Adipose tissue (tissue), 3 donors: ENCODE results near the gene GDF11. TPM values are rescaled to one million over a fixed set of nuclear protein-coding genes. Genes with fewer than 3 reads are reported as not detected.

Source experiments
- H3K27ac ChIP-seq: one replicate; pipeline ENCODE4 v1.5.1; 2013; ENCODE audit warnings: low read depth, low read length
- WGBS, 3 donors: extraction: QIAGEN DNeasy Blood & Tissue Kit; methylation state at CpG; one replicate each; pipeline ENCODE4 v1.1.7; 2013; 5-methylcytosine and 5-hydroxymethylcytosine counted together
- polyA plus RNA-seq, 3 donors: library from polyadenylated mRNA; stranded (reverse); fragments of 200-250 nt; gene quantifications; one replicate each; pipeline ENCODE4 v1.2.3, GENCODE V29; 2013
- donor health status: healthy with polysubstance abuse.
- donor health status: Bipolar disorder and iron deficiency.
- donor health status: healthy.

The GDF11 gene
- polyA plus RNA-seq, 3 donors: 1.5 to 10.2 (median 2.2) TPM

- H3K27ac ChIP-seq: no peak within 1 kb of the TSS
- 16 to 60% (median 50%) methylated on average over 6 of the region's 6 CpGs for WGBS, 3 donors
Observed at GRCh38 chr12:55720071-55720564, 22.8 kb upstream of the GDF11 start, which contains the start of gene RDH5. Gene RDH5, plus strand, starts transcription at chr12:55720393. Its CDS starts 792 bp downstream, at chr12:55721185.

DNA sequence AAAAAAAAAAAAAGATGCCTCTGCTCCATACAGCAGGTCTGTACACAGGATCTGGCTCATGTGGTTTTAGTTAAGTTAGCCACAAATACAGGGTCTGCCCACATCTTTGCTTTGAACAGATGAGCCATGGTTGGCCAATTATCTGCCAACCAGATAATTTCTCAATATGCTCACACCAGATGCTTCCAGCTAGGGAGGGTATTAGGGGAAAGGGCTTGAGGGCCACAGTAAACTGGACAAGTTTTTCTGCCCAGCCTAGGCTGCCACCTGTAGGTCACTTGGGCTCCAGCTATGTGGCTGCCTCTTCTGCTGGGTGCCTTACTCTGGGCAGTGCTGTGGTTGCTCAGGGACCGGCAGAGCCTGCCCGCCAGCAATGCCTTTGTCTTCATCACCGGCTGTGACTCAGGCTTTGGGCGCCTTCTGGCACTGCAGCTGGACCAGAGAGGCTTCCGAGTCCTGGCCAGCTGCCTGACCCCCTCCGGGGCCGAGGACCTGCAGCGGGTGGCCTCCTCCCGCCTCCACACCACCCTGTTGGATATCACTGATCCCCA is 22.0 kb upstream of the GDF11 start:
- H3K27ac ChIP-seq: no peak overlapping the region
- WGBS, 3 donors: 17 to 43% (median 34%) methylated on average over 8 to 9 of the region's 9 CpGs

GRCh38 chr12:55721601-55722213 is 21.2 kb upstream of the GDF11 start:
- WGBS, 3 donors: 66 to 85% (median 69%) methylated on average over 14 of the region's 14 CpGs

GRCh38 chr12:55722948-55723347 is 20.0 kb upstream of the GDF11 start:
- WGBS, 3 donors: 88 to 93% (median 93%) methylated on average over 8 of the region's 8 CpGs

More at GRCh38 chr12:55721601-55722213, 21.2 kb upstream of the GDF11 start:
- H3K27ac ChIP-seq: no peak overlapping the region

DNA sequence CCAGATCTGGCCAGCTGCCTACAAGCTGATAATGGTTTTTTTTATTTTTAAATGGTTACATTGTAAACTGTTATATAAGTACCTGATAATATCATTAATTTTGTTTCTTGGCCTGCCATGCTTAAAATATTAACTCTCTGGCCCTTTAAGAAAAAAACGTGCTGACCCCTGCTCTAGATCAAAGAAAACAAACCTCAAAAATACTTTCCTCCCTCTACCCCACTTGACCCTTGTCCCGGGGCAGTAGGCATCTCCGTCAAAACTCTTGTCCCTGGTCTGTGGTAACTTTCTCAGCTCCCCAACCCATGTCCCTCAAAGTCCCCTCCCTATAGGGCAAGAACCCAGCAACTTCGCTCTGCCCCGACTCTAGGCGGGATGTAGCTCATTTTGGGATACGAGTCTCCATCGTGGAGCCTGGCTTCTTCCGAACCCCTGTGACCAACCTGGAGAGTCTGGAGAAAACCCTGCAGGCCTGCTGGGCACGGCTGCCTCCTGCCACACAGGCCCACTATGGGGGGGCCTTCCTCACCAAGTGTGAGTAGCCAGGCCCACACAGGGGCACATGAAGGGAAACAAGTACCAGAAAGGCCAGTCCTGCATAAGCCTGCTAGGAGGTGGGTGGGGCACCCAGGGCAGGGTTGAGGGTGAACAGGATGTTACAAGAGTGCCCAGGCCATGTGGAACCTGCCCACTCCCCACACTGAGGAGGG is 19.3 kb upstream of the GDF11 start:
- H3K27ac ChIP-seq: no peak overlapping the region
- 47 to 54% (median 48%) methylated on average over 10 of the region's 10 CpGs for WGBS, 3 donors

More at GRCh38 chr12:55722948-55723347, 20.0 kb upstream of the GDF11 start:
- H3K27ac ChIP-seq: no peak overlapping the region

DNA sequence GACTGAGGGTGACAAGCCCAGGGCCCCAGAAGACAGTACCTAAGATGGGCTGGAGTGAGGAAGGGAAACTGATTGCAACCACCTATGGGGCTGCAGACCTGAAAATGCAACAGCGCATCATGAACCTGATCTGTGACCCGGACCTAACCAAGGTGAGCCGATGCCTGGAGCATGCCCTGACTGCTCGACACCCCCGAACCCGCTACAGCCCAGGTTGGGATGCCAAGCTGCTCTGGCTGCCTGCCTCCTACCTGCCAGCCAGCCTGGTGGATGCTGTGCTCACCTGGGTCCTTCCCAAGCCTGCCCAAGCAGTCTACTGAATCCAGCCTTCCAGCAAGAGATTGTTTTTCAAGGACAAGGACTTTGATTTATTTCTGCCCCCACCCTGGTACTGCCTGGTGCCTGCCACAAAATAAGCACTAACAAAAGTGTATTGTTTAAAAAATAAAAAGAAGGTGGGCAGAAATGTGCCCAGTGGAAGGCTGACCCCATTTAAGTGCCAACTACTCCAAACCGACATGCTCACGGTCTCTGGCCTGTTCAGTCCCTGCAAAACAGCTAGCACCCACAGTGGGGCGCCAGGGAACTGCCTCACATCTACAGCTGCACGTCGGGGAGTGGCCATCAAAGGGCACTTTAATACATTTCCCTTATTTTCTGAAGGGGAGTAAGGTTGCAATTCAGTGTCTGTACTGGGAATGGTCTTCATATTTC is 18.5 kb upstream of the GDF11 start:
- 37 to 60% (median 55%) methylated on average over 11 of the region's 11 CpGs for WGBS, 3 donors
- H3K27ac ChIP-seq: no peak overlapping the region

GRCh38 chr12:55724940-55725309 is 18.0 kb upstream of the GDF11 start:
- 22 to 52% (median 50%) methylated on average over 3 of the region's 3 CpGs for WGBS, 3 donors
- H3K27ac ChIP-seq: no peak overlapping the region

DNA sequence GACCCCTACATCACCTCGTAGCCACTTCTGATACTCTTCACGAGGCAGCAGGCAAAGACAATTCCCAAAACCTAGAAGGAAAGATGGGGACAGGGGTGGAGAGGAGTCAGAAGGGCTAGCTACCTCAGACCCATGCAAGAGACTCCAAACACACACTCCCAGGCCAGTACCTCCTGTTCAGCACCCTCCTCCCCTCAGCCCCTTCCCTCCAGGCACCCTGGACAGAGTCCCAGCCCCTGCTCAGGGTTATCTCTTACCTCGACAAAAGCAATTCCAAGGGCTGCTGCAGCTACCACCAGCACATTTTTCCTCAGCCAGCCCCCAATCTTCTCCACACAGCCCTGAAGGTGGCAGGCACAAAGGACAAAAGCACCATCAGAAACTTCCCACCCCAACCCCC is 17.4 kb upstream of the GDF11 start:
- 56 to 72% (median 65%) methylated on average over 3 of the region's 3 CpGs for WGBS, 3 donors
- no peak overlapping the region for H3K27ac ChIP-seq

DNA sequence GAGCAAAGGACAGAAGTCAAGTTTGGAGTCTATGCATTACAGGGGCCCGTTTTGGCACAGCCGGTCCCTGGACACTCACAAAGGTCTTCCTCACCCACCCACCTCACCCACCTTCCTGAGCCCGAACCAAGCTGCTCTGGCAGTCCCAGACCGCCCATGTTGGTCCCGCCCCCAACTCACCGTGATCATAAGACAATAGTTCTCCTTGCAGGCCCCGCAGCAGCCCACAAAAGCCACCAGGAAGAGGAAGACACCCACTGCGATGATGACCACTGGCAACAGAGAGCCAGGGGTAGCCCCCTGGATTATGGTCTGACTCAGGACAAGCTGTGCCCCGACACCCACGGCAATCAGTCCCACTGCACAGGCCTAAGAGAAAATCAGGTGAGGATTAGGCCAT is 16.0 kb upstream of the GDF11 start:
- 42 to 44% (median 43%) methylated on average over 10 of the region's 10 CpGs for WGBS, 3 donors
- H3K27ac ChIP-seq: peak overlapping the region; percentile 28

GRCh38 chr12:55727643-55728185 is 15.2 kb upstream of the GDF11 start:
- WGBS, 3 donors: 3 to 11% (median 8%) methylated on average over 9 of the region's 9 CpGs

DNA sequence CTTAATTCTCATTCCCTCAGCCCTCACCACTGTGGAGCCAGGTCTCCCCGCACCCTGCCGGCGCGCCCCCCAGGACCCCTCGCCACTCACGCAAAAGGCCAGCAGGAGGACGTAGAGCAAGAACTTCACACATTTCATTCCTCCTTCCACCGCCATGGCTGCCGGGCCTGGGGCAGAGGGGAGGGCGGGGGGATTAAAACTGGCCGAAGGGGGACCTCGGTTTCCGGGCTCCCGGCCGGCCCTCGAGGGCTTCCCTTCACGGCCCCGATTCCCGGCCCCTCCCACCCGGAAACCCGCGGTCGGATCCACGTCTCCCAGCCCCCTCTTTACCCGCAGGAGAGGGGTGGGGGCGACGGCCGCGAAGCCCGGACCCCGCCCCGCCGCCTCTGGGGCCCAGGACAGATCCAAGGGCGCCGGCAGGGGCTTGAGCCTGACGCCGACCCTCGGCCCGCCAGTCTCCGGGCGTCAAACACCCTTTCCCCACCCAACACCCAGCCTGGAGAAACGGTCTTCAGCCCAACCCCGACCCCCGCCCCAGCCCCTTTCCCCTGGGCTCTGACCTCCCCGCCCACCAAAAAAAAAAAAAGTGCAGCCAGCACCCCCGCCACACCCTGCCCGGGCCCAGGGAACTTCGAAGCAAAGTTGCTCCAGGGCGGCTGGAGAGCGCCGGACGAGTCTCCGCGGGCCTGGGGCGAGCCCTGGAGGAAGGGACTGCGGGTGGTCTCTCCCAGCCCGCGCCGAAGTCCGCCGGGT is 14.6 kb upstream of the GDF11 start:
- H3K27ac ChIP-seq: peak overlapping the region; percentile 84
- 0 to 1% (median 1%) methylated on average over 47 to 61 of the region's 61 CpGs for WGBS, 3 donors

More at GRCh38 chr12:55727643-55728185, 15.2 kb upstream of the GDF11 start:
- peak overlapping the region; percentile 57 for H3K27ac ChIP-seq

GRCh38 chr12:55728939-55729818 is 13.7 kb upstream of the GDF11 start, which contains the start of gene CD63:
Gene CD63, minus strand, starts transcription at chr12:55729009. Its CDS starts 668 bp downstream, at chr12:55728341.
- H3K27ac ChIP-seq: peak within 1 kb of the TSS; percentile 98
- WGBS, 3 donors: 0 to 1% (median 1%) methylated on average over 40 to 61 of the region's 61 CpGs

- 6 to 11% (median 6%) methylated on average over 19 of the region's 19 CpGs for WGBS, 3 donors
- H3K27ac ChIP-seq: peak overlapping the region; percentile 98
Observed at GRCh38 chr12:55729819-55730818, 12.8 kb upstream of the GDF11 start.

DNA sequence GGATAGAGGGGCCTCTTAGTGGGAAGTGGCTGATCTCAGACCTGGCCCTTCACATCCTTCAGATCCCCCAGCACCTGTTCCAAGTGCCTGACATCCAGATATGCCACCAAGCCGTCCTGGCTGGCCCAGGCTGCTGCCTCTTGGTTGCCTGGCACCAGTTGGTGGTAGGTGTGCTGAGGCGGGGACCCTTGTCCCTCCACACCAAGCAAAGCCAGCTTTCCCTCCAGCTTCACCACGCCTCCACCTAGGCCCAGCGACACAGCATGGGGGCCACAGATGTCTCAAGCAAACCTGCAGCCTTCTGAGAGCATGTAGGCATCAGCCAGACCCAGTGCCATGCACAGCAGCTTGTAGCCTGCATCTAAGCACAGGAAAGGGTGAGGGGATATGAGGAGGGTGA is 10.6 kb upstream of the GDF11 start:
- no peak overlapping the region for H3K27ac ChIP-seq
- 77 to 91% (median 85%) methylated on average over 4 of the region's 4 CpGs for WGBS, 3 donors

DNA sequence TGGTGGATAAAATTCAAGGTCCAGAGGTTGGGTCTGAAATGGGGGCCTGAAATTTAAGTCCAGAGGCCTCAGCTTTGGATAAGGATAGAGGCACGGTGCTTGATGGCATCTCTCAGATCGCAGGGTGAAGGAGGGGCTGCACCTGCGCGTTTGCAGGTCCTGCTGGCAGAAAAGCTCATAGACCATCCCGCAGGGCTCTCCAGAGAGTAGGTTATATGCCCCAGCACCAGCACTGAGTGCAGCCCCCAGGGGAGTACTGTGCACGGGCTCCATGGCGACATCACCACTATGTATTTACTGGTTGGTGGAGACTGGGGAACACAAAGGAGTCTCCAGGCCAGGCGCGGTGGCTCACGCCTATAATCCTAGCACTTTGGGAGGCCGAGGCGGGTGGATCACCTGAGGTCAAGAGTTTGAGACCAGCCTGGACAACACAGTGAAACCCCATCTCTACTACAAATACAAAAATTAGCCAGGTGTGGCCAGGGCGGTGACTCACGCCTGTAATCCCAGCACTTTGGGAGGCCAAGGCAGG is 9.8 kb upstream of the GDF11 start:
- H3K27ac ChIP-seq: no peak overlapping the region
- 85 to 90% (median 87%) methylated on average over 14 of the region's 14 CpGs for WGBS, 3 donors
